Activated CD8-positive, alpha-beta memory T cell treated with anti-CD3 and anti-CD28 coated beads, Interleukin-2, amount 50 U/mL, for 1 hour (primary cell): ENCODE results near the gene PARP1.
"Not testable (repeated sequence)": the region's sequence is repeated elsewhere in the genome, so short reads cannot be mapped to it uniquely, and the experiment has no call there.

Source experiments
- DNase-seq: peaks from one replicate; pipeline ENCODE4 v3.0.0-alpha.2; 2020; ENCODE audit errors: extremely low read depth

Gene PARP1

GRCh38 chr1:226407497-226408284, at the start of gene PARP1:
Gene PARP1 (minus strand): TSS chr1:226408093. CDS start chr1:226407929, 164 bp downstream.
- peak; percentile 66 for DNase-seq

DNA sequence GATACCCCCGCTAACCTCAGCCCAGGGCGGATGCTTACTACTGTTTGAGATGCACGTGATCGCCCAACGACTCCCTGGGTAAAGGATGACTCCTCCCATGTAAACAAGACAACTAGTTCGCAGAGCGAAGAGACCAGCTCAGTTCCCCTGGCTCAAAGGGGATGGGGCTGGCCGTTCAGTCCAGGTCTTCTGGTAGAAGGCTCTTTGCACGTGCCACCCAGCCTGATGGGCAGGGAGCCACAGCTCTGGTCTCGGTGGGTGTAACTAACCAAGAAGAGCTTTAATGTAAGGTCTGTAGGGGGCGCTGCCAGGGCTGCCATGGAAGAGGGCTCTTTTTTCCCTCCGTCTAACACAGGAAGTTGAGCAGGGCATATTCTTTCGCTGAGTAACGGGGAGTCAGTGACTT, 49.4 kb upstream of the PARP1 start:
- peak; percentile 4 for DNase-seq

DNA sequence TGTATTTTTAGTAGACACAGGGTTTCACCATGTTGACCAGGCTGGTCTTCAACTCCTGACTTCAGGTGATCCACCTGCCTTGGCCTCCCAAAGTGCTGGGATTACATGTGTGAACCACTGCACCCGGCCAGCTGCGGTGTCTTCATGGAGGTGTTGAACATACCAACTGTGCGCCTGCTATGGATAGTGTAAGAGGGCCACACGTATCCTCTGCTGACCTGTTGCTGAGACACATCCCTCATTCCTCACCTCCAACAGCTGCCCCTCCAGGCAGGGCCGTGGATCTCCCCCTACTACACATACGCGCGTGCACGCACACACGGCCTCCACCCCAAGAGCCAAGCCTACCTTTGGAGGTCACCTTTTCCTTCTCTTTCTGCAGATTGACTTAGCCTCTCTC, 48.0 kb upstream of the PARP1 start:
- DNase-seq = no peak

DNA sequence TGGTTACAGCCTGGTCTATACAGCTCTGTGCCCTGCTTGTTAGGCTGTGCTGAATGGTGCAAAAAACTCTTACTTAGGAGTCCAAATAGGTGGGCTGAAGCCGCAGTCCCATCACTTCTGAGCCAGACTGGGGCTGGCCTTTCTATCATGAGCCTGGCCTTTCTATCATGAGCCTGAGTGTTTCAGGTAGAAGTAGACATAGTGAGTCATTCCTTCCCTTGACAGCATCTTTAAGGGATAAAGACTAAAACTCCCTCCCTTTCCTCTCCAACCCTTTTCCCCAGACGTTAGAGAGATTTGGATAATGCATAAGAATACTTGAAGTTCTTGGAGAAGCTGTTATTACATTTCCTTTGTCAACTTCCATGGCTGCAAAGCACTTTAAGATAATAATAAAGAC, 46.5 kb upstream of the PARP1 start:
- DNase-seq = no peak

- DNase-seq = no peak
Observed at GRCh38 chr1:226453015-226453704, 45.3 kb upstream of the PARP1 start.

GRCh38 chr1:226450688-226451087, 42.8 kb upstream of the PARP1 start:
- DNase-seq = no peak

- DNase-seq = no peak
Observed at GRCh38 chr1:226449823-226450222, 41.9 kb upstream of the PARP1 start.

DNA sequence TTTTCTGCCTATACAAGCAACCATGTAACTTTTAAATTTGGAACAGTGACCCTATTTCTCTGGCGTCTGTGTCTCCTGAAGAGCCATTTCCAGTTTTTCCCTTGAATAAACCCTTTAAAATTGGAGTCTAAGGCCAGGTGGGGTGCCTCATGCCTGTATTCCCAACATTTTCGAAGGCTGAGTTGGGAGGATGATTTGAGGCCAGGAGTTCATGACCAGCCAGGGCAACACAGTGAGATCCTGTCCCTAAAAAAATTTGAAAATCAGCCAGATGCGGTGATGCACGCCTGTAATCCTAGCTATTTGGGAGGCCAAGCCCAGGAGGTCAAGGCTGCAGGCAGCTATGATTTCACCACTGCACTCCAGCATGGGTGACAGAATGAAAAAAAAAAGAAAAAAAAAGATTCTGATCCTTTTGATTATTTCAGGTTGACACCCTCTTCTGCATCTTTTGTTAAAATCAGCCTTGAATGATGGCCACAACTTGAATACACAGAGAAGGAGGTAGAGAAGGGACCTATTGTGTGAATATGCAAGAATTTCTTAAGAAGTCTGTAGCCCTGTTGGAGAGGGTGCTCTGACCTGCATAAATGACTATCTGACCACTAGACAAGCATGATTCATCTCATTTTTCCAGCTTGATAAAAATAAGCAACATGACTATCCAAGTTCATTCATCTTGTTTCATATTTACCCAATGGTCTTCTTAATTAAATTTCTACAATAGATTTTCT, 40.2 kb upstream of the PARP1 start:
- no peak for DNase-seq

DNA sequence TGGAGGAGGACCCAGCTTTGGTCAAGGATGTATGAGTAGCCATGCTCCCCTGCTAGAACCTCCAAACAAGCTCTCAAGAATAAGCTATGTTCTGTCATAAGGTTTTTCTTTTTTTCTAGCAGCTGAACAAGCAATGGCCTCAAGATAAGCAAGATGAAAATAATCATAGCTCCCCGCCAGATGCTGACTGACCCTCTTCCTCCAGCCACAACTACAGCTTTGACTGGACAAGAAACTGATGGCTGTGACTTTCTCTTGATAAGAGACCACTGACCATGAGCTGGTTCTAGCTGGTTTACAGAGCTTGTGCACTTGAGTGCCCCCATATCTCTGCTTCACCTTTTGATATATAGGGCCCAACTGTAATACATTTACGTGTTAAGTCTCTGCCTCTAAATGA, 38.2 kb upstream of the PARP1 start:
- no peak for DNase-seq

DNA sequence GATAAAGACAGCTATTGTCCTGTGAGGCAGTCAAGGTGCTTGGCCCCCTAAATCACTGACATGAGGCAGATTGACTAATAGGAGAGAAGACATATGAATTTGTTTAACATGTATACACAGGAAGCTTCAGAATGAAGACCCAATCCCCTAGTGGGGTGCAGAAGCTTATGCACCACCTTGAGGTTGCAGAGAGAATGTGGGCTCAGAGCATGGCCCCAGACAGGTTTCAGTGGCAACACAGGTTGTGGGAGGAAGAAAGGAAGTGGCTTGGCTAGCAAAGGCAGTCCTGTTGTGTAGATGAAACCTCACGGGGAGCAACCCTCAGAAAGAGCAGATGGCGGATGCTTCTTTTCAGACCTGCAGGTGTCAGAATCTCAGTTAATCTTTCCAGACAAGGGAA, 37.0 kb upstream of the PARP1 start:
- peak; percentile 4 for DNase-seq

GRCh38 chr1:226443439-226443838, 35.5 kb upstream of the PARP1 start:
- no peak for DNase-seq

- DNase-seq = no peak
Observed at GRCh38 chr1:226443033-226443432, 35.1 kb upstream of the PARP1 start.

DNA sequence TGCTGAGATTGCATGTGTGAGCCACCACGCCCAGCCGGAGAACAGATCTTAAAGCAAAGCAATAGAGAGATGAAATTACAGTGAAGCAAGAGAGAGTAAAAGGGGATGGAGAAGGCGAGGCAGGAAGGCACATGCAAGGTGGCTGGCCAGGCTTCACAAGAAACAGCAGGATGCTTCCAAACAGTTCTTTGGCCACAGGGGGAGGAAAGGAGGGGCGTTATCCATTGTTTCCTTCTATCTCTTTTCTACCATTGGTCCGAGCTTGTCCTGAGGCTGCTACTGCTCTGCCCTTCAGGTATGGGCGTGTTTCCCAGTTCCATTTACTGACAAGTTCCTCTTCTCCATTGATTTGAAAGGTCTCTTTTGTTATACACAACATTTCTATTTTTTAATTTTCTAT, 33.7 kb upstream of the PARP1 start:
- DNase-seq = no peak

DNA sequence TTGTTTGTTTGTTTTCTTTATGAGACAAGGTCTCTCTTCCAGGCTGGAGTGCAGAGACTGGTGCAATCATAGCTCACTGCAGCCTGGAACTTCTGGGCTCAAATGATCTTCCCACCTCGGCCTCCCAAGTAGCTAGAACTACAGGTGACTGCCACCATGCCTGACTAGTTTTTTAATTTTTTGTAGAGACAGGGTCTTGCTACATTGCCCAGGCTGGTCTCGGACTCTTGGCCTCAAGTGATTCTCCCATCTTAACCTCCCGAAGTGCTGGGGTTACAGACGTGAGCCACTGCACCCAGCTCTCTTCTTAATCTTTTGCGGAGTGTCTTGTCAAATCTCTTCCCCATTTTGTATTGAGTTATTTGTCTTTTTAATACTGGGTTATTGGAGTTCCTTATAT, 32.6 kb upstream of the PARP1 start:
- no peak for DNase-seq

DNA sequence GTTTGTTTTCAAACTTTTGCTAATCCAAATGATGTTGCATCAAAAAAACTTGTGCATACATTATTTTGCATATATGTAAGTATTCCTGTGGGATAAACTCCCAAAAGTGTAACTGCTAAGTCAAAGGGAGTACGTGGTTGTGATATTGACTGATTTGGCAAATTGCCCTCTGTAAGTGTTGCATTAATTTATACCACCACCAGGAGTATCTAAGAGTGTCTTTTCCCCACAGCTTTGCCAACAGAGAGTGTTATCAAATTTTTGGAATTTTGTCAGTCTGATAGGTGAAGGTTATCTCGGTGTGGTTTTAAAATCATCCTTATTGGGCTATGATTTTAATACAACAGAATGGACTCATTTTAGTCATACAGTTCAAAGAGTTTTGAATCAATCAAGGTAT, 30.1 kb upstream of the PARP1 start:
- no peak for DNase-seq

- no peak for DNase-seq
Observed at GRCh38 chr1:226436855-226437491, 29.1 kb upstream of the PARP1 start.

DNA sequence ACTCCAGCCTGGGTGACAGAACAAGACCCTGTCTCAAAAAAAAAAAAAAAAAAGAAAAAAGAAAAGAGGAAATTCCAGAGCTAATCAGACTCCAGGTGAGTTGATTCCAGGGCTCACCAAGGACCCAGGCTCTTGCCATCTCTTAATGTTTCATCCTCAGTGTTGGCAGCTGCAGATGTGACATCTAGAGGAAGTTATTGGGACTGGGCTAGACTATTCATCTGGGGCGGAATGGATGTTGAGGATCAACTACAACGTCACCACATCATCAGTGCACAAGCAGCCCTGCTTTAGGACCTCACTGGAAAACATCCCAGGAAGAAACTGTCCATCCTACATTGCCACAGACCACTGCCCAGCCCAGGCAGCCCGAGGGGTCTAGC, 28.6 kb upstream of the PARP1 start:
- no peak for DNase-seq

GRCh38 chr1:226433341-226433720, 25.4 kb upstream of the PARP1 start:
- no peak for DNase-seq

- no peak for DNase-seq
Observed at GRCh38 chr1:226432586-226433340, 24.9 kb upstream of the PARP1 start.

GRCh38 chr1:226431898-226432297, 24.0 kb upstream of the PARP1 start:
- not testable (repeated sequence) for DNase-seq

- no peak for DNase-seq
Observed at GRCh38 chr1:226429858-226430715, 22.2 kb upstream of the PARP1 start.
